ENCODE measurements around the gene SYT1.

Gene SYT1

GRCh38 chr12:79351251-79351650 is 486.7 kb downstream of the SYT1 start:
- no peak for DNase-seq (ENCODE audit: low spot score)

- no peak for DNase-seq (ENCODE audit: low spot score)
Observed at GRCh38 chr12:79356216-79356615, 491.6 kb downstream of the SYT1 start.

- no peak for DNase-seq (ENCODE audit: low spot score)
Observed at GRCh38 chr12:79357048-79357447, 492.5 kb downstream of the SYT1 start.

GRCh38 chr12:79358716-79359300 is 494.2 kb downstream of the SYT1 start:
- DNase-seq (ENCODE audit: low spot score) = no peak

GRCh38 chr12:79360286-79360685 is 495.7 kb downstream of the SYT1 start:
- no peak for DNase-seq (ENCODE audit: low spot score)

- no peak for DNase-seq (ENCODE audit: low spot score)
Observed at GRCh38 chr12:79360936-79361335, 496.4 kb downstream of the SYT1 start.

GRCh38 chr12:79364197-79364596 is 499.6 kb downstream of the SYT1 start:
- no peak for DNase-seq (ENCODE audit: low spot score)

GRCh38 chr12:79366374-79366773 is 501.8 kb downstream of the SYT1 start:
- no peak for DNase-seq (ENCODE audit: low spot score)

- DNase-seq (ENCODE audit: low spot score) = no peak
Observed at GRCh38 chr12:79367032-79367589, 502.5 kb downstream of the SYT1 start.

- DNase-seq (ENCODE audit: low spot score) = no peak
Observed at GRCh38 chr12:79370021-79370420, 505.4 kb downstream of the SYT1 start.

GRCh38 chr12:79371226-79371625 is 506.7 kb downstream of the SYT1 start:
- DNase-seq (ENCODE audit: low spot score) = no peak

GRCh38 chr12:79373896-79374499 is 509.4 kb downstream of the SYT1 start:
- no peak for DNase-seq (ENCODE audit: low spot score)

- no peak for DNase-seq (ENCODE audit: low spot score)
Observed at GRCh38 chr12:79374545-79374944, 510.0 kb downstream of the SYT1 start.

- no peak for DNase-seq (ENCODE audit: low spot score)
Observed at GRCh38 chr12:79375050-79375449, 510.5 kb downstream of the SYT1 start.

GRCh38 chr12:79378496-79378895 is 513.9 kb downstream of the SYT1 start:
- DNase-seq (ENCODE audit: low spot score) = no peak

GRCh38 chr12:79380402-79380801 is 515.8 kb downstream of the SYT1 start:
- DNase-seq (ENCODE audit: low spot score) = no peak

- no peak for DNase-seq (ENCODE audit: low spot score)
Observed at GRCh38 chr12:79381248-79382208, 517.0 kb downstream of the SYT1 start.

- DNase-seq (ENCODE audit: low spot score) = no peak
Observed at GRCh38 chr12:79384551-79384950, 520.0 kb downstream of the SYT1 start.

- DNase-seq (ENCODE audit: low spot score) = no peak
Observed at GRCh38 chr12:79388011-79388410, 523.4 kb downstream of the SYT1 start.

- no peak for DNase-seq (ENCODE audit: low spot score)
Observed at GRCh38 chr12:79393842-79394241, 529.3 kb downstream of the SYT1 start.

GRCh38 chr12:79397609-79398008 is 533.0 kb downstream of the SYT1 start:
- no peak for DNase-seq (ENCODE audit: low spot score)

GRCh38 chr12:79400481-79400880 is 535.9 kb downstream of the SYT1 start:
- no peak for DNase-seq (ENCODE audit: low spot score)

GRCh38 chr12:79402606-79403005 is 538.0 kb downstream of the SYT1 start:
- DNase-seq (ENCODE audit: low spot score) = no peak
